Middle frontal gyrus (tissue), 1 donor: ENCODE results near the gene GFPT1.

Source experiments
- DNase-seq: peaks from one replicate; pipeline ENCODE4 v3.0.0-alpha.2; 2015; ENCODE audit warnings: low spot score; ENCODE audit errors: extremely low spot score

The GFPT1 gene

DNA sequence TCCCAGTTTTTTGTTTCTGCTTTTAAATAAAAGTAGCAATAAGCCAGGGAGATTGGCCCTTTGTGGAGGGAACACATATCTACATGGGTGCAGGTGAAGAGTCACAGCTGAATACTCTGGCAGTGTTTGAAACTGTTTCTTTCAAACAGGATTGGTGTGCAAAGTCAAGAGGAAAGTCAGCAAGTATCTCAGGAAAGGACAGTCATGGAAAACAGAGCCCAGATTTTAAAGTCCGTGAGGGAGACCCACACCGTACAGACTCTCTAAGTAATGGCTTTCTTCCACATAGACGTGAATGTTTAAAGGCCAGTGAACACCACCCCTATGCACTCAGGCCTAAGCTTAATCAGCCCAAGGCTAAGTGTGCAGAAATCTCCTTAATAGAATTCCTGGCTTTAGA lies 95.3 kb downstream of the GFPT1 start:
- no peak for DNase-seq

DNA sequence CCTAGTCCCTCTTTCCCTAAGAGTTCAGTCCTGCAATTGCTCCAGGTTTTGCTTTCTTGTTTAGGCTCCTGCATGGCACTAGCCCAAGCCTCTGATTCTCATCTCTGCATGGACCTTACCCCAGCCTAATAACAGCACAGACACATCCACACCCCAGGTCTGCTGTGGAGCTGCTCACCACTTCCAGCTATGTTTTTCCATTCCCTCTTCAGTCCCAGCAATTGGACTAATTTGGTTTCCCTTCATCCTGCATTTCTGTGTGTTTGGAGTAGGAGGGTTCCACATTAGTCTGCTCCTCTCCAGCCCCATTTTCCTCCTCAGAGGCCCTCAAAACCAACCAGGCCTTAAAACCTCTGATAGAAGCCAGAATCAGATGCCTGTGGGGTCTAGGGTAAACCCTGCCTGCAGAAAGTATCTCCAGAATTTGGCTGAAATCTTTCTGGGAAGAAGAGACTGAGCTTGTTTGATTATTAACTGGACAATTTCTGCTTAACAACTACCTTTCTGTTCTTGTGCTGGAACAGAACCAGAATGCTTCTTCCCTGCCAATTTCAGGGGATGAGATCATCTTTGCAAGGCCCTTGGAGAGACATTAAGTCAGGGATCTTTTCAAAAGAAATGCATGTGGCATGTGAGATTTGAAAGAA lies 95.9 kb downstream of the GFPT1 start:
- DNase-seq: no peak

- DNase-seq: no peak
Observed at GRCh38 chr2:69288429-69288828, 98.6 kb downstream of the GFPT1 start.

DNA sequence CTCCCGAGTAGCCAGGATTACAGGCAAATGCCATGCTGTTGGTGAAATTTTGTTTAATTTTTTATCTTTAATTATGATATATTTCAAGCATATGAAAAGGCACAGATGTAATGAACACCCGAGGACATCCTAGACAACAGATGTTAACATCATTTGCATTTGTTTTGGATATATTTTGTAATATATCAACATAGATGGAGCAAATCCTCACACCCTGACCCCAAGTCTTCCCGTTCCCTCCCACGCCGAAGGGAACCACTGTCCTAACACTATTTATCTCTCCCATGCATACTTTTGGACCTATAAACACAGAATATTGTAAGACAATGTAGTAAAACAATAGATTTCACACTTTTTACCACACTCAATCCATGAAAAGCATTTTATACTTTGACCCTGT lies 99.5 kb downstream of the GFPT1 start:
- no peak for DNase-seq

GRCh38 chr2:69285379-69285894 lies 101.6 kb downstream of the GFPT1 start:
- no peak for DNase-seq

DNA sequence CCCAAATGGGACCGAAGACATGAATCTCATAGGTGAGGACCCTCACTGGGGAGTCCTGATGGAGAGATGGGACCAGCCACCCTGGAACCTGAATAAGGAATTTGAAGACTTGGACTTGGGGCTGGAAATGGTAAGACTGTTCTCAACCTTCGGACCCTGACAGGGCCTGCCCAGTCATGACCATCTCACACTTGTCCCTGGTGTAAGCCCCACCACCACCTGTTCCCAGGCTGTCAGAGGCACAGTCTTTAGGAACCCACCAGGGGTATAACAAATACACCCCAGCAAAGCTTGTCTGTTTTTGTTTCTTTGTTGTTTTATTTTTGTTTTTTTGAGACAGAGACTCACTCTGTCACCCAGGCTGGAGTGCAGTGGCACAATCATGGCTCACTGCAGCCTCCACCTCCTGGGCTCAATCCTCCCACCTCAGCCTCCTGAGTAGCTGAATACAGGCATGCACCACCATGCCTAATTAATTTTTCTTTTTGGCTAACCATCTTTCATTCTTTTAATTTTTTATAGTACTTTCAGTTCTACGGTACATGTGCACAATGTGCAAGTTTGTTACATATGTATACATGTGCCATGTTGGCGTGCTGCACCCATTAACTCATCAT lies 106.1 kb downstream of the GFPT1 start:
- no peak for DNase-seq

DNA sequence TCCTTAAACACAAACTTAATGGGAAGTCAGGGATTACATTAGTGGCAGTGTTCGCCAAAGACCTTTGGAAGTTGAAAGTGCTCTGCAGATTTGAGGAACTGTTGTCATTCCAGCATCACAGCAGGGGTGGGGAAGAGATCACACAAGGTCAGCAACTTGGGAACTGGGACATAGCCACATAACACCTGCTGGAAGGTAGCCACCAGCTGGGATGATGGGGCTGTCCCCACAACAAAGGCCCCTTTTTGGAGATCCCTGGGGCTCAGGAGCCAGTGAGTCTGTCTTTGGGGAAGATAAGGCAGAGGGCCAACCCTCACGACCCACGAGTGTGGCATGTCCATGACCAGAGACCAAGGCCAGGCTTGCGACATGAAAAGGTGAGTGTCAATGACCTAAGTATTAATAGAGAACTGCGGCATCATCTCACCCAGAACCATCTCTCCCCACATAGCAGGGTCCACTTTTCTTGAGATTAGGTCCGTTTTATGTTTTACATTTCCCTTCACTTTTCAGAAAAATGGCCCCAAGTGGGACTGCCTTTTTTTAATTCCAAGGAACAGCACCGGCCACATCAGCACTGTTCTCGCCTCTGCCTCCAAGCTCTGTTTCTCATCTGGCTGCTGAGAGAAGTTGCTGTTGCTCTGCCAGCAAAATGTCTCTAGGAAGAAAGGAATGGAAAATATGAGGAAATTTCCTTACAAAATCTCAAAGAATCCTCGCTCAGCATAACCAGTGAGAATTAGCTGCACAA lies 106.9 kb downstream of the GFPT1 start:
- no peak for DNase-seq

DNA sequence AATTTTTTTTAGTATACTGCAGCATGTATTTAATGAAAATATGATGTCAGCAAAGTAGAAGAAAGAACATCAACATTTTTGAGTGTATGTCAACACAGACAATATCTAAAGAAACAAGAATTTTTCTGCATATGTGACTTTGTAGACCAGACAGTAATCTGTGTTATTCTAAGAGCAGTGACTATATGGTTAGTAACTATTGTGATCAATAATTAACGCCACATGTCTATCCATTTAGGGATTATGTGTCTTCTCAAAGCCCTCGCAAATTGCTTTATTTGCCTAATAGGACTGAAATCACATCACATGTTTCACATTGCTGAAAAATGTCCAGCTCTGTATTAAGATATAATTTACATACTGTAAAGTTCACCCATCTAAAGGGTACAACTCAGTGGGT lies 107.8 kb downstream of the GFPT1 start:
- no peak for DNase-seq

- no peak for DNase-seq
Observed at GRCh38 chr2:69278366-69278765, 108.7 kb downstream of the GFPT1 start.

DNA sequence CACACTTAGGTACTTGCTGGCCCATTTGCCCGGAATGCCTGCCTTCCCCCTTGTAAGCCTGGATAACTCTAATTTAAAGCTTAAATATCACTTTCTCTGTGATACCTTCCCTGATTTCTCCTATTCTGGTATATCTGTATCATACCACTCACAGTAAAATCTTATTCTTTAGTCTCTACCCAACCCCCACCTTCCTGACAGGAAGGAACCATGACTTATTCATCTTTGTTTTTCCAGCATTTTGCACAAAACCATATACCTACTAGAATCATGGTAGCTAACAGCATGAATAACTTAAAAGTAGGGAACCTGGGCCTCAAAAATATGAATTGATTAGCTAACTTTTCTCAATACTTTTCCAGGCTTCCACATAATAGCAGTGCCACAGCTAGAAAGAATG lies 111.5 kb downstream of the GFPT1 start:
- no peak for DNase-seq

GRCh38 chr2:69272803-69273471 lies 114.1 kb downstream of the GFPT1 start:
- no peak for DNase-seq

DNA sequence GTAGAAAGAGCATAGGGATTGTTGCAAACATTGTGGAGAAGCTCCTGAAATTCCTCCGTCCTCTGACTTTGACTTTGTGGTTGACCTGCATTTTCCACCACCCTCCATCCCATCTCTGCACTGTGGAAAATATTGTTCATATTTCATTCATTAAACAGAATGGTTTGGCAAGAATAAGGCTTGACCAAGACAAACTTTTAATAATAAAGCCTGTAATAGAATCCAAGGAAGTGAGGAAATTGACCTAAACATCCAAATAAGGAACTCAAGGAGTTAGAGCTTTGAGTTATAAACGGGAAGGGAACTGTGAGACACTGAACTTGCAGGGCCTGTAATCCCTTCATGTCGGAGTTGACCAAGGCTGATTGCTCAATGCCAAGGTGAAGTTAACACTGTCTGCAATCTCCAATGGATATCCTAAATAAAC lies 115.2 kb downstream of the GFPT1 start:
- no peak for DNase-seq
